H9 (cell line): ENCODE results near the gene SDHA. TPM values are rescaled to one million over a fixed set of nuclear protein-coding genes. Genes with fewer than 3 reads are reported as not detected.
A peak's percentile ranks its signal among the peaks of the same experiment; 100 is the strongest.

Experiments
- DNase-seq: peaks from one replicate; pipeline ENCODE4 v3.0.0-alpha.2; 2017
- H2AFZ ChIP-seq: one replicate; pipeline ENCODE4 v1.6.1; 2013; ENCODE audit warnings: mild to moderate bottlenecking, low read length, control low read depth, moderate library complexity
- H2AK5ac ChIP-seq: 2 replicates; pipeline ENCODE4 v1.6.1; 2013; ENCODE audit warnings: low read length, control low read depth, mixed read lengths; ENCODE audit not compliant: insufficient read length
- H2BK120ac ChIP-seq: one replicate; pipeline ENCODE4 v1.6.1; 2013; ENCODE audit warnings: low read depth, mild to moderate bottlenecking, low read length, control low read depth, inconsistent platforms; ENCODE audit not compliant: poor library complexity, severe bottlenecking
- H2BK12ac ChIP-seq: 2 replicates; pipeline ENCODE4 v1.6.1; 2013; ENCODE audit warnings: low read length, control low read depth, mixed read lengths, low read depth; ENCODE audit not compliant: insufficient read length
- H2BK15ac ChIP-seq: 2 replicates; pipeline ENCODE4 v1.6.1; 2013; ENCODE audit warnings: low read depth, low read length, control low read depth
- H2BK20ac ChIP-seq: one replicate; pipeline ENCODE4 v1.6.1; 2013; ENCODE audit warnings: low read depth, mild to moderate bottlenecking, low read length, control low read depth, inconsistent platforms; ENCODE audit not compliant: poor library complexity, severe bottlenecking
- H2BK5ac ChIP-seq: 2 replicates; pipeline ENCODE4 v1.6.1; 2013; ENCODE audit warnings: low read length, control low read depth, mixed read lengths; ENCODE audit not compliant: insufficient read length
- H3K14ac ChIP-seq: 2 replicates; pipeline ENCODE4 v1.6.1; 2013; ENCODE audit warnings: low read length, control low read depth; ENCODE audit not compliant: insufficient read depth
- H3K18ac ChIP-seq: 2 replicates; pipeline ENCODE4 v1.6.1; 2013; ENCODE audit warnings: low read depth, mild to moderate bottlenecking, mixed read lengths, low read length, control low read depth; ENCODE audit not compliant: insufficient read length
- H3K23ac ChIP-seq: 2 replicates; pipeline ENCODE4 v1.6.1; 2013; ENCODE audit warnings: low read length, control low read depth, mixed read lengths, low read depth; ENCODE audit not compliant: insufficient read length
- H3K23me2 ChIP-seq: 2 replicates; pipeline ENCODE4 v1.6.1; 2013; ENCODE audit warnings: low read depth, mild to moderate bottlenecking, mixed read lengths, low read length, control low read depth; ENCODE audit not compliant: insufficient read length, poor library complexity, severe bottlenecking
- H3K27ac ChIP-seq: 2 replicates; pipeline ENCODE4 v1.5.1; 2013; ENCODE audit warnings: low read length, control low read depth, mixed read lengths, low read depth; ENCODE audit not compliant: insufficient read length
- H3K27me3 ChIP-seq: 2 replicates; pipeline ENCODE4 v1.6.1; 2013; ENCODE audit warnings: low read length, control low read depth, inconsistent platforms; ENCODE audit not compliant: insufficient read depth
- H3K4ac ChIP-seq: 2 replicates; pipeline ENCODE4 v1.6.1; 2013; ENCODE audit warnings: low read depth, mild to moderate bottlenecking, control low read depth, inconsistent platforms, low read length, moderate library complexity
- H3K4me1 ChIP-seq: 2 replicates; pipeline ENCODE4 v1.6.1; 2013; ENCODE audit warnings: low read length, control low read depth, inconsistent platforms; ENCODE audit not compliant: insufficient read depth
- H3K4me2 ChIP-seq: 2 replicates; pipeline ENCODE4 v1.6.1; 2013; ENCODE audit warnings: low read length, control low read depth, mixed read lengths; ENCODE audit not compliant: insufficient read length, insufficient read depth
- H3K56ac ChIP-seq: 2 replicates; pipeline ENCODE4 v1.6.1; 2013; ENCODE audit warnings: low read depth, mild to moderate bottlenecking, mixed read lengths, low read length, control low read depth; ENCODE audit not compliant: insufficient read length
- H3K79me1 ChIP-seq: 2 replicates; pipeline ENCODE4 v1.6.1; 2013; ENCODE audit warnings: low read depth, mild to moderate bottlenecking, moderate library complexity, low read length, control low read depth, inconsistent platforms; ENCODE audit not compliant: insufficient read depth, poor library complexity, severe bottlenecking
- H3K79me2 ChIP-seq: 2 replicates; pipeline ENCODE4 v1.6.1; 2013; ENCODE audit warnings: low read length, control low read depth, inconsistent platforms; ENCODE audit not compliant: insufficient read depth
- H3K9ac ChIP-seq: 2 replicates; pipeline ENCODE4 v1.6.1; 2013; ENCODE audit warnings: low read length, control low read depth, mixed read lengths; ENCODE audit not compliant: insufficient read length; ENCODE audit errors: extremely low read depth
- H3K9me3 ChIP-seq: one replicate; pipeline ENCODE4 v1.6.1; 2013; ENCODE audit warnings: low read depth, low read length, inconsistent platforms; ENCODE audit not compliant: control insufficient read depth
- H3T11ph ChIP-seq: one replicate; pipeline ENCODE4 v1.6.1; 2013; ENCODE audit warnings: mild to moderate bottlenecking, low read length, control low read depth, inconsistent platforms
- H4K20me1 ChIP-seq: one replicate; pipeline ENCODE4 v1.6.1; 2013; ENCODE audit not compliant: control insufficient read depth, insufficient read length, insufficient read depth
- H4K5ac ChIP-seq: 2 replicates; pipeline ENCODE4 v1.6.1; 2013; ENCODE audit warnings: low read depth, mild to moderate bottlenecking, mixed read lengths, low read length, control low read depth; ENCODE audit not compliant: insufficient read length
- H4K8ac ChIP-seq: replicated peaks from 2 replicates; pipeline ENCODE4 v1.6.1; 2013; ENCODE audit warnings: low read length, control low read depth, mixed read lengths, low read depth; ENCODE audit not compliant: insufficient read length
- H4K91ac ChIP-seq: 2 replicates; pipeline ENCODE4 v1.6.1; 2013; ENCODE audit warnings: low read depth, mild to moderate bottlenecking, moderate library complexity, mixed read lengths, low read length, control low read depth; ENCODE audit not compliant: insufficient read length
- H3K27ac Mint-ChIP-seq, 3 experiments: 2 replicates in 2 of 3; 3 replicates in 1 of 3; pipeline ENCODE4 v1.8.0; 2020 to 2021; ENCODE audit warnings: mixed read lengths in 3 of 3, mild to moderate bottlenecking in 1 of 3, moderate library complexity in 1 of 3
- H3K27me3 Mint-ChIP-seq: 2 replicates; pipeline ENCODE4 v1.8.0; 2021; ENCODE audit warnings: low read depth, mild to moderate bottlenecking, moderate library complexity, mixed read lengths
- H3K36me3 Mint-ChIP-seq, 3 experiments: 2 replicates in 2 of 3; 3 replicates in 1 of 3; pipeline ENCODE4 v1.8.0; 2020 to 2021; ENCODE audit warnings: low read depth in 3 of 3, mixed read lengths in 3 of 3; ENCODE audit not compliant: insufficient read depth in 1 of 3
- H3K4me1 Mint-ChIP-seq, 2 experiments: 2 replicates each; pipeline ENCODE4 v1.8.0; 2020; ENCODE audit warnings: mixed read lengths in 2 of 2
- H3K4me3 Mint-ChIP-seq, 2 experiments: 2 replicates in 1 of 2; 3 replicates in 1 of 2; pipeline ENCODE4 v1.8.0; 2020 to 2021; ENCODE audit warnings: mild to moderate bottlenecking in 2 of 2, mixed read lengths in 2 of 2, moderate library complexity in 1 of 2
- H3K9me3 Mint-ChIP-seq, 2 experiments: 2 replicates in 1 of 2; 3 replicates in 1 of 2; pipeline ENCODE4 v1.8.0; 2020; ENCODE audit warnings: mild to moderate bottlenecking in 2 of 2, mixed read lengths in 2 of 2, moderate library complexity in 1 of 2
- WGBS: extraction: QIAGEN DNeasy Blood & Tissue Kit; methylation state at CpG from one replicate; pipeline ENCODE4 v1.1.7; 2013; ENCODE audit warnings: missing lambda C conversion rate, low lambda C conversion rate, mixed read lengths; ENCODE audit not compliant: insufficient read length; ENCODE audit errors: extremely low coverage; 5-methylcytosine and 5-hydroxymethylcytosine counted together
- total RNA-seq: library from RNA; stranded (reverse); gene quantifications from 2 replicates; pipeline ENCODE4 v1.2.1, GENCODE V29; 2021
- TF ChIP-seq, protein P1 (sequence below): fragments of 200-600 bp; sonication (generic); conservative IDR thresholded peaks from 3 replicates; pipeline ENCODE4 v1.8.0; 2021; ENCODE audit warnings: antibody characterized with exemption, mild to moderate bottlenecking

The SDHA gene
- total RNA-seq, 1 experiment from 2014 or later = 84.8 TPM

GRCh38 chr5:188488-189481, 29.3 kb upstream of the SDHA start:
- H3K79me1 ChIP-seq = no peaks in the 10 kb centered on the region
- no peak overlapping the region for H2BK15ac ChIP-seq
- H3K9me3 ChIP-seq = no peaks in the 10 kb centered on the region
- H4K20me1 ChIP-seq = no peaks in the 10 kb centered on the region
- H3K4me1 Mint-ChIP-seq = peaks cover 9 to 13% of the 10 kb centered on the region in 2 experiments
- H3K36me3 Mint-ChIP-seq = peaks cover 0 to 11% (median 6%) of the 10 kb centered on the region in 3 experiments; a peak in 4 of 7 replicates
- H3K14ac ChIP-seq = no peak overlapping the region
- H4K5ac ChIP-seq = no peak overlapping the region
- no peaks in the 10 kb centered on the region for H3K23me2 ChIP-seq
- no peak overlapping the region for H2AK5ac ChIP-seq
- H3K4me2 ChIP-seq = peak overlapping the region; percentile 4
- no peak overlapping the region for H3K27ac Mint-ChIP-seq
- no peak overlapping the region for H2BK12ac ChIP-seq
- no peak overlapping the region for H3K18ac ChIP-seq
- H2AFZ ChIP-seq = no peak overlapping the region
- WGBS = no CpG with 5 or more reads among the region's 37 CpGs
- no peak overlapping the region for H4K91ac ChIP-seq
- H3K9ac ChIP-seq = no peak overlapping the region
- H3K27me3 ChIP-seq = no peaks in the 10 kb centered on the region
- H3K56ac ChIP-seq = no peak overlapping the region
- no peak overlapping the region for H3K23ac ChIP-seq
- H3K4me1 ChIP-seq = 0 out of 2 replicates have a peak, but pooled peaks cover 3% of the 10 kb centered on the region
- H3K27me3 Mint-ChIP-seq = peaks cover 6% of the 10 kb centered on the region
- DNase-seq = peak; percentile 92
- no peak overlapping the region for H3K27ac ChIP-seq
- no peak overlapping the region for H2BK120ac ChIP-seq
- no peak overlapping the region for H3T11ph ChIP-seq
- H3K4ac ChIP-seq = no peak overlapping the region
- TF ChIP-seq, protein P1, sequence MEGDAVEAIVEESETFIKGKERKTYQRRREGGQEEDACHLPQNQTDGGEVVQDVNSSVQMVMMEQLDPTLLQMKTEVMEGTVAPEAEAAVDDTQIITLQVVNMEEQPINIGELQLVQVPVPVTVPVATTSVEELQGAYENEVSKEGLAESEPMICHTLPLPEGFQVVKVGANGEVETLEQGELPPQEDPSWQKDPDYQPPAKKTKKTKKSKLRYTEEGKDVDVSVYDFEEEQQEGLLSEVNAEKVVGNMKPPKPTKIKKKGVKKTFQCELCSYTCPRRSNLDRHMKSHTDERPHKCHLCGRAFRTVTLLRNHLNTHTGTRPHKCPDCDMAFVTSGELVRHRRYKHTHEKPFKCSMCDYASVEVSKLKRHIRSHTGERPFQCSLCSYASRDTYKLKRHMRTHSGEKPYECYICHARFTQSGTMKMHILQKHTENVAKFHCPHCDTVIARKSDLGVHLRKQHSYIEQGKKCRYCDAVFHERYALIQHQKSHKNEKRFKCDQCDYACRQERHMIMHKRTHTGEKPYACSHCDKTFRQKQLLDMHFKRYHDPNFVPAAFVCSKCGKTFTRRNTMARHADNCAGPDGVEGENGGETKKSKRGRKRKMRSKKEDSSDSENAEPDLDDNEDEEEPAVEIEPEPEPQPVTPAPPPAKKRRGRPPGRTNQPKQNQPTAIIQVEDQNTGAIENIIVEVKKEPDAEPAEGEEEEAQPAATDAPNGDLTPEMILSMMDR = peak; percentile 92
- no peak overlapping the region for H2BK5ac ChIP-seq
- H3K9me3 Mint-ChIP-seq = no peaks in the 10 kb centered on the region
- peak overlapping the region in 1 of 2 experiments; percentile 23; a peak in 1 of 5 replicates for H3K4me3 Mint-ChIP-seq
- H3K79me2 ChIP-seq = no peaks in the 10 kb centered on the region
- H4K8ac ChIP-seq = no peak overlapping the region
- H2BK20ac ChIP-seq = no peak overlapping the region
